Suprapubic skin (tissue), 4 donors: ENCODE measurements around the gene ARF3.

Source experiments
- POLR2A ChIP-seq, 2 donors: fragments of 450-650 bp; IDR thresholded peaks; one replicate each; pipeline ENCODE4 v1.6.1; 2017; ENCODE audit warnings: antibody characterized with exemption in 2 of 2, mild to moderate bottlenecking in 2 of 2, moderate library complexity in 2 of 2
- POLR2AphosphoS5 ChIP-seq, 3 donors: sonication (generic); formaldehyde crosslinking; IDR thresholded peaks; one replicate each; pipeline ENCODE4 v1.6.1; 2017; ENCODE audit warnings: antibody characterized with exemption in 3 of 3

GRCh38 chr12:48977290-48978281 lies 20.3 kb upstream of the ARF3 start:
- TF ChIP-seq POLR2A (IDR thresholded peaks at IDR 0.05) (no peak), POLR2AphosphoS5 (IDR thresholded peaks at IDR 0.05) (no peak)
